Raji (cell line): ENCODE measurements around the gene TP73.

Experiments used
- POLR2A ChIP-seq: IDR thresholded peaks from 2 replicates; pipeline ENCODE4 v1.6.1; 2011; ENCODE audit warnings: low read depth, low read length, control low read depth; ENCODE audit not compliant: insufficient read depth

The TP73 gene

DNA sequence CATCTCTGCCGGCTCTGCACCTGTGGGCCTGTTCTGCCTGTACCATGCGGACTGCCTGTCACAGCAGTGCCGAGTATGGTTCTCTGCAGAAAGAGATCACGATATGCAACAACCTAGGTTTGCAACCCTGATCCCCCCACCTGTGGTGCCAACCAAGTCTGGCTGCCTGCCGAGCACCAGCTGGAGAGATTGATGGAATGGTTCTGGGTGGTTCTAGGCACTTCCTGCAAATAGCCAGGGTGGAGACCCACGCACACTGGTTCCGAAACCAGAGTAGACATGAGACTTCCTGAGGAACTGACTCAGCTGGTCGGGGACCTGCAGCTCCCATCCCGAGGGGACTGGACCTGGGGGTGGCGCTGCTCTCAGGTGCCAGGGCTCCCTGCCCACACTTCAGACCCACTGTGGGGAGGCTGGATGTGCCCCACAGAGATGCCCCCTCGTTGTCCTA lies 22.1 kb upstream of the TP73 start:
- TF ChIP-seq POLR2A: no peak

- TF ChIP-seq POLR2A: no peak
These were observed 21.4 kb upstream of the TP73 start for GRCh38 chr1:3630914-3631313.

DNA sequence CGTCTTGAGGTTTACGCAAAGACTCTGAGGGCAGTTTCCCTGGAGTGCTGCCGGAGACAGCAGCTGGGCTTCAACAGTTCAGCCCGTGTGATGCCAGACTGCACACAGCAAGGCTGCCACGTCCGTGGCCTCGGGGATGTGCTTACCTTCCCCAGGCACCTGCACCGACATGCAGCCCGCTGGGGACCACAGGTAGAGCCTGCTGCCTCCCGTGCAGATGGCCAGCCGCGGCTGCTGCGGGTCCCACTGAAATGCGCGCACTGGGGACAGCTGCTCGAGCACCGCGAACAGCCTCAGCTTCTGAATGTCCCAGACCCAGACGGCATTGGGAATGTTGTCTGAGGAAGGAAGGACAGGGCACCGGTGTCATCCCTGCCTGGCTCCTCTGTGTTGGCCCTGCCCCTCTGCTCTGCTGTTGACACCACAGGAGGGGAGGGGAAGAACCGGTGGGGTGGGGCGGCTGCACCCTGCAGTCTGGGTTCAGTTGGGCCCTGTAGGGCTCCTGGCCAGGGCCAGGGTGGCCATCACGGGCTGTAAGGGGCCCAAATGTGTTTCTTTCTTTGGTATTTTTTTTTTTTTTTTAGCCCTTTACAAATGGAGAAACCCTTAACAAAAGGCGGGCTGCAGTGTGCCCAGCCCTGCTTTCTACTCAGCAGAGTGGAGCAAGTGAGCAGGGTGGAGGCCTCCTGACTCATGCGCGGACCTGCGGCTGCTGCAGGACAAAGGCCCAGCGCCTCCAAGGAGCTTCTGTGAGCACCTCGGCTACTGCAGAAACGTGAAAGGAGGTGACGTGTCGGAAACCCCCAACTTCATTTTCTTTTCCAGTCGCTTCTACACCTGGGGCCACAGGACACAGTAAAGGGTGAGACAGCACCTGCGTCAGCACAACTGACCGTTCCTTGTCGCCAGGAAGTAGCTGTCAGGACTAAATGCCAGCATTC lies 20.7 kb upstream of the TP73 start:
- TF ChIP-seq POLR2A: no peak

GRCh38 chr1:3632298-3632697 lies 20.0 kb upstream of the TP73 start:
- no peak for TF ChIP-seq POLR2A

DNA sequence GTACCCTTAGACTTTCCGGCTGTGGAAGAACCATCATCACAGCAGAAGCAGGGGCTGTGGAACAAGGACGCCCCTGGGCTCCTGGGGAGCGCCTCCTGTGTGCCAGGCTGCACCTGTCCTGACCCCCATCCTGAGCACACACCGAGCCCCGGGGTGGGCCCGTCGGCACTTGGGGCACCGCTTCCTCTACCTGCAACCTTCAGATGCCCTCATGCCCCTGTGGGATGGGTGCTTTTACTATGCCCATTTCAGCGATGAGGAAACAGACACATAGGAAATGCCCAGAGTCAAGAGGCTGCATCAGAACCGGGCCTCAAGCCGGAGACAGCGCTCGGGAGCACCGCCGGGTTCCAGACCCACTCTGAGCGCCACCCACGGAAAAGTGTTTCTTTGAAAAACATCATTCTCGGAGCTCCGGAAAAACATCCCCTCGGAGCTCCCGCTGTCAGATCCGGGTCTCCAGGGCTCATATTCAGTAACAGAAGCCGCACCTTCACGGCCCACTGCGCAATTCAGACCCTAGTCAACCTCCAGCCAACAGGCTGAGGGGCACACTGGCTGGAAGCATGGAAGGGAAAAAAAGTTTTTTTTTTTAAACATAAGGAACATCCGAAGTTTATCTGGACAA lies 19.5 kb upstream of the TP73 start:
- no peak for TF ChIP-seq POLR2A

DNA sequence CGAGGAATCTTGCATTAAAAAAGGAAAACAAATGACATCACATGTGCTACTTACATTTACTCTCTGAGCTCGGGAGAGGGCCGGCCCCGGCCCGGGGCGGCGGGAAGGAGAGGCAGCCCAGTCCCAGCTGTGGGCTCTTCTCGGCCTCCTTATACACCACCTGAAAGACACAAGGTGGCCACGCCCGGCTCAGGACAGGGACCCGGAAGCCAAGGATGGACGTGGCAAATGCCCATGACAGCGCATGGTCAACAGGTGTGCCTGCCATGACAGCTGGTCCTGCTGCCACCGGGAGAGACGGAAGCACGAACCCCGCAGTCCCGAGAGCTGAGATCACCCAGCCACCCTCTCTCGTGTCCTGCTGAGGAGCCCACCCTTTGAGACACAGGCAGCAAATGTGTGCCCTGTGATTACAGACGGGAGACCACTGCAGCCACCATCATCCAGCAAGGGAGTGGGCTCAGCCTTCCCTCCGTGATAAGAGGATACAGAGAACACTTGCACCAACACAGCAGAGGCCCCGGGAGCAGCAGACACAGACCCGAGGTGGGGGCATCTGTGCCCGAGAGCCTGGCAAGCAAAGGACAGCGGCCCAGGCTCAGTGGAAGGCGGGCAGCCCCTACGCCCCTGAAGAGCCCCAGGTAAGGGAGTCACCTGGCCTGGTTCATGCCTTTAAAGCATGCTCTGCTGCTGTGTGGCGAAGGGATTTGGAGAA lies 18.8 kb upstream of the TP73 start:
- no peak for TF ChIP-seq POLR2A

DNA sequence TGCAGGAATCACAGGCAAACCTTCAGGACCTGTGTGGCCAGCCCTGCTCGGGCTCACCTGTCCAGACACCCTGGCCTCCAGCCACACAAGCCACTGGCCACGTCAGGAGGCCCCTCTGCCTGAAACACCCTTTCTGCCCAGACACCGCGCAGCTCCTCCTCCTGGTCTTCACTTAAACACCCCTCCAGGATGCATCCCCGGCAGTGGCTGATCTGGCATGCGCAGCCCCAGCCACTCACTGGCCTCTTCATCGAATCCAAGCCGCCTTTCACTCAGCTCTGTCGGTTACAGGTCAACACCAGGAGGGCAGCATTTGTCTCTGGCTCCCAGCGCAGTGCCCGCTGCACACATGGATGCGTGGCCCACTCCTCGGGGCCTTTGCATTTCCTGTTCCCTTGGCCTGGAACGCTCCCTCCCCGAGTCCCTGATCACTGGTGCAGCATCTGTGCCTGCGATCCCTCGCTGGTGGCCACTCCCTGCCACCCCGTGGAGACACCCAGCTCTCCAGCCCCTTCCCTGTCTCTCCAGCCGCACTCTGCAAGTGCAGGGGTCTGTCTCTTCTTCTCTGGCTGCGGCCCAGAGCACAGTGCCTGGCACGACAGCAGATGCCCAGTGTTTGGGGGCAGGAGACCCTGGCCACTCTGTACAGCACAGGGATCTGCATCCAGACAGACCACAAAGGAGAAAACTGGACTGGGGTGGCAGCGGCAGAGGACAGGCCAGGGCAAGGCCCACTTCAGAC lies 18.1 kb upstream of the TP73 start:
- no peak for TF ChIP-seq POLR2A

DNA sequence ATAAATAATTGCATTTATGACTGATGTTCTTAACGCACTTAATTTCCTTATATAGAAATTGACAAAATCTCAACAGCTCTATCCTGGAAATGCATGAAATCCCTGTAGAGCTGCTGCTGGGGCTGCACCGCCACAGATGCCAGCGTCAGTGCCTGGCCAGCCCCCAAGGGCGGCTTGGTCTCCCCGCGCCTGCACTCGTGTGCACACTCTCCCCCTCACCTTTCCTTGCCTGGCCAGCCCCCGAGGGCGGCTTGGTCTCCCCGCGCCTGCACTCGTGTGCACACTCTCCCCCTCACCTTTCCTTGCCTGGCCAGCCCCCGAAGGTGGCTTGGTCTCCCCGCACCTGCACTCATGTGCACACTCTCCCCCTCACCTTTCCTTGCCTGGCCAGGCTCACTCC lies 16.2 kb upstream of the TP73 start:
- TF ChIP-seq POLR2A: no peak

- TF ChIP-seq POLR2A: no peak
These were observed 15.8 kb upstream of the TP73 start for GRCh38 chr1:3636531-3636930.

DNA sequence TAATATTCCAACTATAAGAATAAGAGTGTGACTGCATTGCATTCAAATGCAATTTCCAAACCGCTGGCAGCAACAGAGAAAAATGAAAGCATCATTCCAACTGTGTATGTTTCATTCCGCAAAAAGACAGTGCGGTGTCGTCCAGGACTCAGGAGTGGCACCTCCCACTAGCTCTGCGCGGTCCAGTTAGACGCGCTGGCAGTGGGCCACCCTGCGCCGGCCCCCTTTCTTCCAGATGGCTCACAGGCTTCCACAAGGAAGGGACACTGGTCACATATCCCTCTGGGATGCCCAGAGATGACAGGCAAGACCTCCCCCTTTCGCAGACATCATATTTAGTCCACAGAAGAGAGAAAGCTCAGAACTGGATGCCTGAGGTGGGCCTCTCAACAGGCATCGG lies 14.3 kb upstream of the TP73 start:
- no peak for TF ChIP-seq POLR2A

- no peak for TF ChIP-seq POLR2A
These were observed 13.6 kb upstream of the TP73 start for GRCh38 chr1:3638676-3639075.

DNA sequence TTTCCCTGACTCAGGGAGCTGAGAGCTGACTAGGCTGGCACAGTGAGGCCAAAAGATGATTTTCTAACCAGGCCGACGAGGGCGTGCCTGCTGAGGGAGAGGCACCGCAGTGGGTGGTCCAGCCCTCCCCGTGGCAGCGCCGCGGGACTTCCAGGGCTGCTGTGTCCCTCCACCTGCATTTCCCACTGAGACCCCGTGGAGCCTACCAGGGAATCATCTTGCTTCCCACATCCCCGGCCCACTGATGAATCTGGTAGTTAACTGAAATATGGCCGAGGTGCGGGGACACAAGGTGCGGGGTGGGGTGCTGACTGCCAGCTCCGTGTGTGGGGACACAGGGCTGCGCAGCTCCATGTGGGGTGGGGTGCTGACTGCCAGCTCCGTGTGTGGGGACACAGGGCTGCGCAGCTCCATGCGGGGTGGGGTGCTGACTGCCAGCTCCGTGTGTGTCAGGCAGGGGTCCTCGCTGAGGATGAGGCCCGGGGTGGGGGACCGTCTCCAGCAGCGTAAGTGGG lies 12.9 kb upstream of the TP73 start:
- TF ChIP-seq POLR2A: no peak

DNA sequence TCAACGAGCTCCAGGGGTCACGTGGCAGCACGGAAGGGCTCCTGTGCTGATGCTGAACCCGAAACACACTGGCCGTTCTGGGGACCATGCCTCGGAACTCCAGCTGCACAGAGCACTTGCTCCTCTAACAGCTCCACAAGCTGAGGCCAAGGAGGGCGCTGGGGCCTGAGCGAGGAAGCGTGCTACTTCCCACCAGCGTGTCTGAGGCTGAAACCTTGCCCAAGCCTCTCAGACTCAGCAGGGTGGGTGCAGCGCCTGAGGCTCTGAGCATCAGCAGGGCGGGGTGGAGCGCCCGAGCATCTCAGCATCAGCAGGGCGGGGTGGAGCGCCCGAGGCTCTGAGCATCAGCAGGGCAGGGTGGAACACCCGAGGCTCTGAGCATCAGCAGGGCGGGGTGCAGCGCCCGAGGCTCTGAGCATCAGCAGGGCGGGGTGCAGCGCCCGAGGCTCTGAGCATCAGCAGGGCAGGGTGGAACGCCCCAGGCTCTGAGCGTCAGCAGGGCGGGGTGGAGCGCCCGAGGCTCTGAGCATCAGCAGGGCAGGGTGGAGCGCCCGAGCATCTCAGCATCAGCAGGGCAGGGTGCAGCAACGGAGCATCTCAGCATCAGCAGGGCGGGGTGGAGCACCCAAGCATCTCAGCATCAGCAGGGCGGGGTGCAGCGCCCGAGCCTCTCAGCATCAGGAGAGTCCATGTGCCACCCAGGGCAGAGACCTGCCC lies 12.0 kb upstream of the TP73 start:
- no peak for TF ChIP-seq POLR2A

GRCh38 chr1:3641046-3641760 lies 11.1 kb upstream of the TP73 start:
- no peak for TF ChIP-seq POLR2A

DNA sequence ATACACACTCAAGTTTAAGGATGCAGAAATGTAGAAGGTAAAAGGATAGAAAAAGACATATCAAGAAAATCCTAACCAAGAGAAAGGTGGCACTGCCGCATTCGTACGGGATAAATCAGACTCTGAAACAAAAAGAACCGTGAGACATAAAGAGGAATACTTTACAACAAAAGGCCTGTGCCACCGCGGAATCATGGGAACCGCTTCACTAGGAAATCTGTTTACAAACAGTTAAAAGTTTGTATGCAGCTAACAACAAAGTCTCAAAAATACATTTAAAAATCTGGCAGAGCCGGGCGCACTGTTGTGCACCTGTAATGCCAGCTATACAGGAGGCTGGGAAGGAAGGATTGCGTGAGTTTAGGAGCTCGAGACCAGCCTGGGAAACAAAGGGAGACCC lies 10.5 kb upstream of the TP73 start:
- TF ChIP-seq POLR2A: no peak
